IMR-90 (cell line): ENCODE results near the gene CAPS. TPM values are rescaled to one million over a fixed set of nuclear protein-coding genes. Genes with fewer than 3 reads are reported as not detected.

Source experiments
- ATAC-seq: fragments of 200-7000 bp; cut with Tn5 transposase; 2 replicates; pipeline ENCODE4 v1.9.1; 2020; ENCODE audit warnings: low read depth, mild to moderate bottlenecking, moderate library complexity
- BruUV-seq: library from RNA; stranded (reverse); fragments of 400-500 nt; replicated peaks from 2 replicates; lab custom pipeline; 2021; lab: Mats Ljungman, UMichigan
- CTCF ChIA-PET: fragments of 300-600 bp; formaldehyde crosslinking; extraction: SDS; loops from one replicate; lab custom pipeline; 2021; ENCODE audit warnings: antibody characterized with exemption; lab: Yijun Ruan, JAX
- POLR2A ChIA-PET: fragments of 300-600 bp; sonication (Branson Sonifier 250); formaldehyde crosslinking; loops from one replicate; lab custom pipeline; 2022; ENCODE audit warnings: antibody characterized with exemption; ENCODE audit not compliant: unreplicated experiment; lab: Charles Lee
- DNase-seq: peaks from one replicate; pipeline ENCODE4 v3.0.0; 2013
- H2AFZ ChIP-seq: replicated peaks from 2 replicates; pipeline ENCODE3; 2013; ENCODE audit warnings: low read length, mild to moderate bottlenecking; ENCODE audit not compliant: poor library complexity
- H2AK5ac ChIP-seq: 2 replicates; pipeline ENCODE4 v1.6.1; 2013; ENCODE audit warnings: low read depth, low read length, inconsistent platforms
- H2AK9ac ChIP-seq: replicated peaks from 2 replicates; pipeline ENCODE3; 2013; ENCODE audit warnings: mild to moderate bottlenecking, low read depth, low read length, moderate library complexity; ENCODE audit not compliant: poor library complexity
- H2BK120ac ChIP-seq: 2 replicates; pipeline ENCODE4 v1.6.1; 2013; ENCODE audit warnings: low read depth, low read length, inconsistent platforms
- H2BK15ac ChIP-seq: 3 replicates; pipeline ENCODE4 v1.6.1; 2013; ENCODE audit warnings: low read depth, low read length, inconsistent platforms
- H2BK20ac ChIP-seq: 2 replicates; pipeline ENCODE4 v1.6.1; 2013; ENCODE audit warnings: low read depth, mild to moderate bottlenecking, inconsistent platforms, low read length, moderate library complexity
- H2BK5ac ChIP-seq: 2 replicates; pipeline ENCODE4 v1.6.1; 2013; ENCODE audit warnings: mild to moderate bottlenecking, low read depth, low read length, inconsistent platforms; ENCODE audit not compliant: poor library complexity, severe bottlenecking
- H3K14ac ChIP-seq: replicated peaks from 2 replicates; pipeline ENCODE4 v1.6.1; 2013; ENCODE audit warnings: low read depth, low read length, inconsistent platforms
- H3K18ac ChIP-seq: 2 replicates; pipeline ENCODE4 v1.6.1; 2013; ENCODE audit warnings: low read depth, low read length, control low read depth
- H3K23ac ChIP-seq: 2 replicates; pipeline ENCODE4 v1.6.1; 2013; ENCODE audit warnings: low read depth, low read length, inconsistent platforms
- H3K27ac ChIP-seq: 2 replicates; pipeline ENCODE4 v1.5.1; 2013; ENCODE audit warnings: mild to moderate bottlenecking, control low read depth, low read length; ENCODE audit not compliant: insufficient read depth
- H3K27me3 ChIP-seq: 2 replicates; pipeline ENCODE4 v1.6.1; 2013; ENCODE audit warnings: low read length; ENCODE audit not compliant: control insufficient read depth, insufficient read depth
- H3K36me3 ChIP-seq: 2 replicates; pipeline ENCODE4 v1.6.1; 2013; ENCODE audit warnings: low read length, mixed read lengths; ENCODE audit not compliant: control insufficient read depth, insufficient read depth
- H3K4ac ChIP-seq: 2 replicates; pipeline ENCODE4 v1.6.1; 2013; ENCODE audit warnings: low read depth, low read length, inconsistent platforms
- H3K4me1 ChIP-seq: 2 replicates; pipeline ENCODE4 v1.6.1; 2013; ENCODE audit warnings: low read length, mixed read lengths; ENCODE audit not compliant: control insufficient read depth, insufficient read depth
- H3K4me2 ChIP-seq: 2 replicates; pipeline ENCODE4 v1.6.1; 2013; ENCODE audit warnings: low read depth, mild to moderate bottlenecking, control low read depth, low read length, moderate library complexity
- H3K4me3 ChIP-seq: 2 replicates; pipeline ENCODE4 v1.5.1; 2013; ENCODE audit warnings: low read depth, mild to moderate bottlenecking, control low read depth, low read length, moderate library complexity; ENCODE audit not compliant: insufficient read depth
- H3K56ac ChIP-seq: 2 replicates; pipeline ENCODE4 v1.6.1; 2013; ENCODE audit warnings: low read length, inconsistent platforms; ENCODE audit not compliant: insufficient read depth; ENCODE audit errors: extremely low read depth
- H3K79me1 ChIP-seq, 2 experiments: 2 replicates each; pipeline ENCODE4 v1.6.1; 2013; ENCODE audit warnings: low read length in 2 of 2, inconsistent platforms in 1 of 2, low read depth in 1 of 2
- H3K9ac ChIP-seq: 2 replicates; pipeline ENCODE4 v1.6.1; 2013; ENCODE audit warnings: low read depth, low read length, control low read depth
- H3K9me1 ChIP-seq: 2 replicates; pipeline ENCODE4 v1.6.1; 2013; ENCODE audit warnings: low read length, inconsistent platforms; ENCODE audit not compliant: insufficient read depth
- H3K9me3 ChIP-seq: 2 replicates; pipeline ENCODE4 v1.6.1; 2013; ENCODE audit warnings: low read length; ENCODE audit not compliant: control insufficient read depth, insufficient read depth
- H4K20me1 ChIP-seq: 2 replicates; pipeline ENCODE4 v1.6.1; 2013; ENCODE audit warnings: low read length, inconsistent platforms; ENCODE audit not compliant: insufficient read depth
- H4K5ac ChIP-seq: 2 replicates; pipeline ENCODE4 v1.6.1; 2013; ENCODE audit warnings: mild to moderate bottlenecking, low read depth, low read length, control low read depth
- H4K8ac ChIP-seq, 2 experiments: 2 replicates each; pipeline ENCODE4 v1.6.1; 2013; ENCODE audit warnings: low read depth in 2 of 2, low read length in 2 of 2, control low read depth in 1 of 2, inconsistent platforms in 1 of 2
- H4K91ac ChIP-seq: 2 replicates; pipeline ENCODE4 v1.6.1; 2013; ENCODE audit warnings: low read depth, low read length, inconsistent platforms; ENCODE audit not compliant: insufficient read depth
- CTCF ChIP-seq: conservative IDR thresholded peaks from 2 replicates; pipeline ENCODE4 v1.5.1; 2012; ENCODE audit warnings: mild to moderate bottlenecking, low read depth, low read length, improper control_type of control experiment
- FOS ChIP-seq: fragments of 150-350 bp; IDR thresholded peaks from 2 replicates; pipeline ENCODE4 v1.6.1; 2016; ENCODE audit warnings: low read depth, low read length
- MXI1 ChIP-seq: IDR thresholded peaks from 2 replicates; pipeline ENCODE4 v1.6.1; 2012; ENCODE audit warnings: low read depth, mild to moderate bottlenecking, low read length, moderate library complexity, borderline replicate concordance
- WGBS, 2 experiments: methylation state at CpG; one replicate each; pipeline versions ENCODE4 v1.1.5 to v1.1.7; 2013; ENCODE audit warnings: missing lambda C conversion rate in 2 of 2; ENCODE audit not compliant: insufficient read length in 1 of 2; ENCODE audit errors: extremely low coverage in 2 of 2; 5-methylcytosine and 5-hydroxymethylcytosine counted together
- dilution Hi-C: fragments of 300-500 bp; cut with HindIII; formaldehyde crosslinking; loops from one replicate; pipeline ENCODE4 v1.14.3; 2018; ENCODE audit warnings: low sequenced_read_pairs; ENCODE audit not compliant: unreplicated experiment
- in situ Hi-C: fragments of 300-500 bp; cut with MboI; formaldehyde crosslinking; loops from 3 replicates; pipeline ENCODE4 v1.14.3; 2019; ENCODE audit warnings: low sequenced_read_pairs, inconsistent platforms, mixed read lengths
- intact Hi-C: fragments of 100-400 bp; cut with micrococcal nuclease; formaldehyde crosslinking; loops from 2 replicates; pipeline ENCODE4 v1.10.0; 2022
- polyA plus RNA-seq, 3 experiments: library from polyadenylated mRNA; depleted of rRNA; stranded (reverse); fragments of >200 nt; gene quantifications; 2 replicates each; pipeline ENCODE4 v1.2.3, GENCODE V29; 2012; ENCODE audit warnings: low replicate concordance in 1 of 3
- total RNA-seq: library from RNA; depleted of rRNA; stranded (reverse); fragments of >200 nt; gene quantifications from 2 replicates; pipeline ENCODE4 v1.2.3, GENCODE V29; 2012

Gene CAPS
- total and polyA plus RNA-seq, 2 of the 4 experiments (the other 2 are of a cell fraction), result 0.54 to 4.9 TPM

GRCh38 chr19:5923356-5923755 is 9.3 kb downstream of the CAPS start:
- ChIA-PET POLR2A (no interaction called here), CTCF (no interaction called here)
- Histone ChIP-seq H3K27ac (no peak overlapping the region), H4K20me1 (no peaks in the 10 kb centered on the region; the same call in 1 of the 2 replicates), H3K9me3 (no peaks in the 10 kb centered on the region), H2AFZ (no peak overlapping the region), H3K9me1 (0 out of 2 replicates have a peak, but pooled peaks cover 2% of the 10 kb centered on the region), H2AK5ac (no peak overlapping the region), H2BK15ac (no peak overlapping the region), H3K4me3 (no peak overlapping the region), H3K18ac (no peak overlapping the region), H4K91ac (no peak overlapping the region), H4K8ac (no peak overlapping the region), H3K14ac (no peak overlapping the region), H3K27me3 (no peaks in the 10 kb centered on the region), H2BK120ac (no peak overlapping the region), H3K36me3 (peaks cover 90% of the 10 kb centered on the region), H2BK5ac (no peak overlapping the region), H3K79me1 (peaks cover 4 to 14% of the 10 kb centered on the region in 2 experiments; a peak in 2 of 4 replicates), H2BK20ac (no peak overlapping the region), H3K23ac (no peak overlapping the region), H2AK9ac (no peak overlapping the region), H3K9ac (no peak overlapping the region), H3K4me2 (no peak overlapping the region), H3K56ac (no peak overlapping the region), H3K4me1 (peaks cover 1% of the 10 kb centered on the region; the same call in 1 of the 2 replicates), H4K5ac (no peak overlapping the region), H3K4ac (no peak overlapping the region)
- dilution Hi-C loops, result no loop called here
- intact Hi-C loops, result no loop called here
- ATAC-seq (no peak), DNase-seq (no peak)
- WGBS, 2 experiments, result 98% methylated on average over 7 of the region's 16 CpGs; no CpG with 5 or more reads in 1 of the 2 experiments
- TF ChIP-seq FOS (no peak), MXI1 (no peak), CTCF (no peak)
- no TSS peak for BruUV-seq
- in situ Hi-C loops, result no loop called here
